GM12865 (cell line): ENCODE measurements around the gene SOX8.

Experiments used
- DNase-seq: peaks from one replicate; pipeline ENCODE4 v3.0.0; 2010; ENCODE audit warnings: low read depth
- H3K4me3 ChIP-seq: 2 replicates; pipeline ENCODE4 v1.5.1; 2011; ENCODE audit warnings: mild to moderate bottlenecking, low read depth, low read length, control low read depth
- TF ChIP-seq, protein P1 (sequence below): IDR thresholded peaks from 2 replicates; pipeline ENCODE4 v1.5.1; 2011; ENCODE audit warnings: low read length, control low read depth, low read depth, inconsistent platforms; ENCODE audit not compliant: insufficient read depth; ENCODE audit errors: missing control alignments

SOX8 gene

GRCh38 chr16:965487-965886, 16.1 kb upstream of the SOX8 start:
- TF ChIP-seq, protein P1, sequence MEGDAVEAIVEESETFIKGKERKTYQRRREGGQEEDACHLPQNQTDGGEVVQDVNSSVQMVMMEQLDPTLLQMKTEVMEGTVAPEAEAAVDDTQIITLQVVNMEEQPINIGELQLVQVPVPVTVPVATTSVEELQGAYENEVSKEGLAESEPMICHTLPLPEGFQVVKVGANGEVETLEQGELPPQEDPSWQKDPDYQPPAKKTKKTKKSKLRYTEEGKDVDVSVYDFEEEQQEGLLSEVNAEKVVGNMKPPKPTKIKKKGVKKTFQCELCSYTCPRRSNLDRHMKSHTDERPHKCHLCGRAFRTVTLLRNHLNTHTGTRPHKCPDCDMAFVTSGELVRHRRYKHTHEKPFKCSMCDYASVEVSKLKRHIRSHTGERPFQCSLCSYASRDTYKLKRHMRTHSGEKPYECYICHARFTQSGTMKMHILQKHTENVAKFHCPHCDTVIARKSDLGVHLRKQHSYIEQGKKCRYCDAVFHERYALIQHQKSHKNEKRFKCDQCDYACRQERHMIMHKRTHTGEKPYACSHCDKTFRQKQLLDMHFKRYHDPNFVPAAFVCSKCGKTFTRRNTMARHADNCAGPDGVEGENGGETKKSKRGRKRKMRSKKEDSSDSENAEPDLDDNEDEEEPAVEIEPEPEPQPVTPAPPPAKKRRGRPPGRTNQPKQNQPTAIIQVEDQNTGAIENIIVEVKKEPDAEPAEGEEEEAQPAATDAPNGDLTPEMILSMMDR, result no peak
- no peak overlapping the region for H3K4me3 ChIP-seq
- DNase-seq, result no peak

- no peak overlapping the region for H3K4me3 ChIP-seq
- TF ChIP-seq, protein P1, result no peak
- DNase-seq, result no peak
Measured at GRCh38 chr16:966035-966434, 15.5 kb upstream of the SOX8 start.

DNA sequence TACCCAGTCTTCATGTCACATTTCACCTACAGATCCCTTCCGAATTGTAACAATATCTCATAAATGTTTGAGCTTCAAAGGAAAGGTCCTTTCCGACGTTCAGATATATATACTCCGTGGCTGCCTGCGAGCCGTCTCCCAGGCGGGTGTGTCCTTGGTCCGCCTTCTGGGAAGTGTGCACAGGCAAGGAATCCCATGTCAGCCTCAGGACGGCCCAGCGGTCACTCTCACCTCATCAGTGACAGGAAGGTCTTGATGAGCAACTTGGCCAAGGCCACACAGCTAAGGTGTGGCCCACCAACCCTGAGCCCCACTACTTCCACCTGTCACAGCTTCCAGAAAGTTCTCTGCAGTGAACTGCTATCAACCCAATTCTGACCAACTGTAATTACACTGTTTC, 15.1 kb upstream of the SOX8 start:
- no peak overlapping the region for H3K4me3 ChIP-seq
- DNase-seq, result no peak
- TF ChIP-seq, protein P1, result no peak

DNA sequence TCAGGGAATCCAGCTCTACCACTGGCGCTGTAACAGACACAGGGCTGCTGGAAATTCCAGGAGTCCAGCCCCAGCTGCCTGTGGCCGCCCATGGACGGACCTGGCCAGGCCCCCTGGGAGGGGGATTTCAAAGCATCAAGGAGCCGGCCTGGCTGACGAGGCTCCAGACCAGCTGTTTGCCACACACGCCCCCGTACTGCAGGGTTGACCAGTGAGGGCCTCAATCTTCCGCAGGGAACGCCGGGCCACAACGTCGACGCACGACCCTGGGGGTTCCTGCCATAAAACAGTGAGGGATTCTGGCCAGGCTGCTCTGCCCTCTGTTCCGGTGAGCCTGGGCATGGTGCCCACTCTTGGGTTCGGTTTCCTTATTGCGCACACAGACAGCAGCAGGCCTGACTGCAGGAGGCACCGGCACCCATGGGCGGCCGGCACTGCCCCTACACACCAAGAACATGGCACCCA, 14.5 kb upstream of the SOX8 start:
- no peak overlapping the region for H3K4me3 ChIP-seq
- DNase-seq, result no peak
- TF ChIP-seq, protein P1, result no peak

DNA sequence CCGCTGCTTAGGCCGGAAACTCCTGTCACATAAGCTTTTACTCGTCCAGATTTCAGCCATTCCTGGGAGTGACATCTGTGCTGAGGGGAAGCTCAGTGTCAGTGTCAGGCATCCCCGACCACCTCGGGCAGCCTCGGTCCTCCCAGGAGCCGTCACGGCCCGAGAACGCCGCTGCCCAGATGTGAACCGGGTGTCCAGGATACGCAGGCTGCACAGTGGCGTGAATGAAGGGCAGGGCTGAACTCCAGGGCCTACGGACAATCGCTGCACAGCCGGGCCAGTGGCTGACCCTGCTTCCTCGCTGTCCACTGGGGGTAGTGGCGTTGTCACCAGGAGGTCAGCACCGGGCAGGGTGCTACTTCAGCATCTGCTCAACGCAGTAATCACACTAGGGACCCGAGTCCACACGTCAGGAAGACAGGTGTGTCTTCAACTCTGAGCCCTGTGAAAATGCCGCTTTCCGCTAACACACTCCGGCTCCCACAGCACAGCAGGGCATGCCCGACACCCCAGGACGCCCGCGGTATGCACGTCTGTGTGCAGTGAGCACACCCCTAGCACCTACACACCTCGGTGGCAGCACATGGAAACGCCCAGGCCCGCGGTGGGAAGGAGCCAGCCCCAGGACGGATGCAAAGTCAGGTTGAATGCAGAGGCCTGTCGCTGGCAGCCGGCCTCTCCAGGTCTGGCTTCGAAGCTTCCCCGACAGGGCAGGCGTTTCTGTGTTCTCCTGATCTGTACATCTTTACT, 13.8 kb upstream of the SOX8 start:
- H3K4me3 ChIP-seq, result no peak overlapping the region
- TF ChIP-seq, protein P1, result no peak
- no peak for DNase-seq

- TF ChIP-seq, protein P1, result no peak
- DNase-seq, result no peak
- no peak overlapping the region for H3K4me3 ChIP-seq
Measured at GRCh38 chr16:968620-969019, 12.9 kb upstream of the SOX8 start.
